HS-5 (cell line): ENCODE data around the gene TP63.

ENCODE experiments used
- DNase-seq: peaks from one replicate; pipeline ENCODE4 v3.0.0-alpha.2; 2012; ENCODE audit warnings: low read depth

TP63 gene

DNA sequence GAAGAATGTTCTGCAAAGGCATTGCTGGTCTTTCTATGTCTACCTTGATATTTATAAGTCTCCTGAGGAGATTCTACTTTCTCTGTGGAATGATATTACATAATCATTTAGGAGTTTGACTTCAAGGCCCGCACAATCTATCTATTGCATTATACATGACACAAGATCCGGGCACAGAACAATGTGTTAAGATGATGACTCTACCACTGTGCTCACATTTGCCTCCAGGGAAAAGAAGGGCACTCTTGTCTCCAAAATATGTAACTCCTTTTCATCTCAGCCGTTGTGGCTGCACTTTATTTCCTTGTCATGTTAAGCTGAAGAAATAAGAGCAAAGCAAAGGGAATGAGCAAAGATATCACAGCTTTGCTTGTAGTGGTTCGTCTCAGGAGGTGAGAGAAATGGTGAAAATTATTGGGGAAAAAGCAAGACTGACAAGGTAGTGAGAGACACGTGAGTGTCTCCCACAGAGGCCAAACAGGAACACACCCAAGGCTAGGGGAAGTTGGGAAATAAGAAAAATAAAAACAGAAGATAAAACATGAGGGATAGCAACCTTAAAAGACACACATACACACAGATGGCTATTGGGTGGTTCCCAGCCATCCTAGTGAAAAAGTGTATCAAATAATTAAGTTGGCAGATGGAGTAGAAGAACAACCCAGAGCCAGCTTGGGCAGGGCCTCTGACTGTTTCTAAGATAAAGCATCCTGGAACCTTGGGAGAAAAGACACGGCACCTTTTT lies 305.2 kb downstream of the TP63 start:
- DNase-seq, result no peak

GRCh38 chr3:189937302-189938127 lies 306.3 kb downstream of the TP63 start:
- DNase-seq, result peak; percentile 99

GRCh38 chr3:189941125-189941524 lies 309.9 kb downstream of the TP63 start:
- no peak for DNase-seq

DNA sequence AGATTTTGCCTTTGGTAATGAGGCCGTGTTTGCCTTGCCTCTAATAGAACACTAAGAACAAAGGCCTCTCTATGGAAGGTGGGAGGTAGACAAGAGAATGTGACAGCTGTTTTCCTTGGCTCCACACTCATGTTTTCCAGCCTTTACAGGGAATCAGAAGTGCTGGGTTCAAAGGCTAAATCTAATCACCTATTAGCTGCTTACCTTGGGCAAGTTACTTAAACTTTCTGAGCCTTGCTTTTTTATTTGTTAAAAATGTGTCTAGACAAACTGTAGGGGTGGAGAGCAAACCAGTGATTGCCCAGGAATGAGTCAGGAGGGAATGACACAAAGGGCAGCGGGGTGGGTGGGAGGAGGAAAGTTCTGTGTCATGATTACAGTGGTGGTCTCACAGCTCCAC lies 310.5 kb downstream of the TP63 start:
- no peak for DNase-seq

GRCh38 chr3:189942948-189943347 lies 311.8 kb downstream of the TP63 start:
- DNase-seq, result no peak

- no peak for DNase-seq
These were observed 313.3 kb downstream of the TP63 start for GRCh38 chr3:189944285-189945145.

DNA sequence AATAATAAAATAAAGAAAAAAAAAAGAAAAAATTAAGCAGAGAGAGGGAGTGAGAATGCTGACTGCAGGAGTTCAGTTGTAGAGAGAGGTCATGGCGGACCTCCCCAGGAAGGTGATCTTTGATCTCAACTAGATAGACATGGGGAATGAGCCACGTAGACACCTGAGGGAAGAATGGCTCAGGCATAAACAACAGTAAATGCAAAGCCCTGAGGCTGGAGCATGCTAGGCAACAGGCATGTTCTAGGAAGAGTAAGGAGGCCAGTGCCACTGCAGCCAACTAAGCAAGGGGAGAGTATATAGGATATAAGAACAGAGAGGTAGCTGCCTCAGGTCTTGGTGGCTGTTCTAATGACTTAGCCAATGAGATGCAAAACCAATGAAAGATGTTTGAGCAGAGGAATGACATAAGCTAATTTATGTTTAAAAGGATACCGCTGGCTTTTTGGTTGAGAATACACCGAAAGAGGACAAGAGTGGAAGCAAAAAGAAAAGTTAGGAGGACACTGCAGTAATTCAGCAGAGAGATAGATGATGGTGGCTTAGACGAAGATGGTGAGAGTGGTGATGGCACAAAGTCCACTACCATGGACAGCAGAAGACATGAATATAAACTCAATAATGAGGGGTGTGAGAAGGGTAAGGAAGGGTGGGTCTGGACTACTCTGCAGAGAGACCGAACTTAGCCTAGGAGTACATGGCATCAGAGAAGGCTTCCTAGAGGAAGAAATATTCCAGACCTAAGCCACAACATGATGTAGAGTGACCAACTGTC lies 314.9 kb downstream of the TP63 start:
- no peak for DNase-seq
